ENCODE results near the gene TMCO2.

The TMCO2 gene

DNA sequence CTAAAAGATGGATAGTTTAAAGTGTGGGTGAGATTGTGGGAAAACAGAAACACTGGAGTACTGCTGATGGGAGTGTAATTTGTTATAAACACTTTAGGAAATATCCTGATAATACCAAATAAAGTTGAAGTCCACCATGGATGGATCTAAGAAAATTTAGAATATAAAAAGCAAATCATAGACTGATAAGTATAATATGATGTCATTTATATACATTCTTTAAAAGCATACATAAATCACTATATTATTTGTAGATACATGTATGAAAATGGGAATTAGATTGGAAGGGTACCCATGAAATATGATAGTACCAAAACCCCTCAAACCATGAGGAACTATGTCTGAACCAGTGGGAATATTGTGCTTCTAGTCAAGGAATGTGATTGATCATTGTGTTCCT is 18.2 kb downstream of the TMCO2 start:
- TF ChIP-seq, protein P1, sequence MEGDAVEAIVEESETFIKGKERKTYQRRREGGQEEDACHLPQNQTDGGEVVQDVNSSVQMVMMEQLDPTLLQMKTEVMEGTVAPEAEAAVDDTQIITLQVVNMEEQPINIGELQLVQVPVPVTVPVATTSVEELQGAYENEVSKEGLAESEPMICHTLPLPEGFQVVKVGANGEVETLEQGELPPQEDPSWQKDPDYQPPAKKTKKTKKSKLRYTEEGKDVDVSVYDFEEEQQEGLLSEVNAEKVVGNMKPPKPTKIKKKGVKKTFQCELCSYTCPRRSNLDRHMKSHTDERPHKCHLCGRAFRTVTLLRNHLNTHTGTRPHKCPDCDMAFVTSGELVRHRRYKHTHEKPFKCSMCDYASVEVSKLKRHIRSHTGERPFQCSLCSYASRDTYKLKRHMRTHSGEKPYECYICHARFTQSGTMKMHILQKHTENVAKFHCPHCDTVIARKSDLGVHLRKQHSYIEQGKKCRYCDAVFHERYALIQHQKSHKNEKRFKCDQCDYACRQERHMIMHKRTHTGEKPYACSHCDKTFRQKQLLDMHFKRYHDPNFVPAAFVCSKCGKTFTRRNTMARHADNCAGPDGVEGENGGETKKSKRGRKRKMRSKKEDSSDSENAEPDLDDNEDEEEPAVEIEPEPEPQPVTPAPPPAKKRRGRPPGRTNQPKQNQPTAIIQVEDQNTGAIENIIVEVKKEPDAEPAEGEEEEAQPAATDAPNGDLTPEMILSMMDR (IDR thresholded peaks at IDR 0.05; ENCODE audit: extremely low read depth, insufficient read depth, missing control alignments): no peak
- in situ Hi-C loops (cut with MboI; ENCODE audit: low pct_unique_long_range_greater_than_20kb, low sequenced_read_pairs, unreplicated experiment): no loop called here
- no peak for DNase-seq (ENCODE audit: low spot score)

DNA sequence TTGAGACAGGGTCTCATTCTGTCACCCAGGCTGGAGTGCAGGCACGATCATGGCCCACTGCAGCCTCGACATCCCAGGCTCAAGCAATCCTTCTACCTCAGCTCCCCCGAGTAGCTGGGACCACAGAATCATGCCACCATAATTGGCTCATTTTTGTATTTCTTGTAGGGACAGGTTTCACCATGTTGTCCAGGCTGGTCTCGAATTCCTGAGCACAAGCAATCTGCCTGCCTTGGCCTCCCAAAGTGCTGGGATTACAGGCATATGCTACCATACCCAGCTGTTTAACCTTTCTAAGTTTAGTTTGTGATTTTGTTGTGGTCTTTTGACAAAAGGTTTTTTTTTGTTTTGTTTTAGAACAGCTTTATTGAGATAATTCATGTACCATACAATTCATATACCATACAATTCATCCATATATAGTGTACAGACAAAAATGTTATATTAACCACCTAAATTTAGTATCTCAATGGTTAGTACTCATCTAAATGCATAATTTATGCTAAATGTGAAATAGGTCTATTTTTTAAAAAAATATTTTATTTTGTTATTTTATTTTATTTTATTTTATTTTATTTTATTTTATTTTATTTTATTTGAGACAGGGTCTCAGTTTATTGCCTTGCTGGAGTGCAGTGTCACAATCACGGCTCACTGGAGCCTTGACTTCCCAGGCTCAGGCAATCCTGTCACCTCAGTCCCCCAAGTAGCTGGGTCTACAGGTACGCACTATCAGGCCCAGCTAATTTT is 19.2 kb downstream of the TMCO2 start:
- TF ChIP-seq, protein P1 (IDR thresholded peaks at IDR 0.05; ENCODE audit: extremely low read depth, insufficient read depth, missing control alignments): no peak
- in situ Hi-C loops (cut with MboI; ENCODE audit: low pct_unique_long_range_greater_than_20kb, low sequenced_read_pairs, unreplicated experiment): no loop called here
- no peak for DNase-seq (ENCODE audit: low spot score)

DNA sequence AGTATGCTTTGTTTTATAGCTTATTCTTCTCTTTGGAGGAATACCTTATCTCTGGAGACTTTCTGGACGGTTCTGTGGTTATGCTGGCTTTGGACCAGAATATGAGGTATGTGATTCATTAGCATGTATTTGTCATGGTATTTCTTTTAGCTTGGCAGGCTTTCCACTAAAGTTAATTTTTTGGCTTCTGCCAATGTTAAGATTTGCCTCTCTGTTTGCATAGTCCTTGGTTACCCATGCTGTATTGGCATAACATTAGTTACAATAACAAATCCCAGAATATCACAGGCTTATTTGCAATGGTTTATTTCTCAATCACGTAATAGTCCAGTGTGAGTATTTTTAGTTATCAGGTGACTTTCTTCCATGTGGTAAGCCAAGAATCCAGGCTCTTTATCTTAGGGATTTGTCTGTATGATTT is 20.0 kb downstream of the TMCO2 start:
- no peak for DNase-seq (ENCODE audit: low spot score)
- in situ Hi-C loops (cut with MboI; ENCODE audit: low pct_unique_long_range_greater_than_20kb, low sequenced_read_pairs, unreplicated experiment): no loop called here
- TF ChIP-seq, protein P1 (IDR thresholded peaks at IDR 0.05; ENCODE audit: extremely low read depth, insufficient read depth, missing control alignments): no peak

DNA sequence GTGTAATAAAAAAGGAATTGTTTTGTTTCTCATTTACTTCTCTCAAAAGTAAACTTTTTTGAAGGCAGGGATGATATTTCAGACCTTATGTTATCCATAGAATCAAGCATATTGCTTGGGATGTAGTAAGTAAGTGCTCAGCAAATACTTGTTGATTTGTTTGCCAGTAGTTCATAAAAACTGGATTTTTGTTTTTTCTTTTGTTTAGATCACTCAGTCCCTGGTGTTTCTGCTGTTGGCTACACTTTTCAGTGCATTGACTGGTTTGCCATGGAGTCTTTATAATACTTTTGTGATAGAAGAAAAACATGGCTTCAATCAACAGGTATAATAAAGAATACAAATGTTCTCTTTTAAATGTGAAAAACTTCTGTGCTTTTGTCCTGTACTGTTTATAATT is 20.5 kb downstream of the TMCO2 start:
- DNase-seq (ENCODE audit: low spot score): no peak

DNA sequence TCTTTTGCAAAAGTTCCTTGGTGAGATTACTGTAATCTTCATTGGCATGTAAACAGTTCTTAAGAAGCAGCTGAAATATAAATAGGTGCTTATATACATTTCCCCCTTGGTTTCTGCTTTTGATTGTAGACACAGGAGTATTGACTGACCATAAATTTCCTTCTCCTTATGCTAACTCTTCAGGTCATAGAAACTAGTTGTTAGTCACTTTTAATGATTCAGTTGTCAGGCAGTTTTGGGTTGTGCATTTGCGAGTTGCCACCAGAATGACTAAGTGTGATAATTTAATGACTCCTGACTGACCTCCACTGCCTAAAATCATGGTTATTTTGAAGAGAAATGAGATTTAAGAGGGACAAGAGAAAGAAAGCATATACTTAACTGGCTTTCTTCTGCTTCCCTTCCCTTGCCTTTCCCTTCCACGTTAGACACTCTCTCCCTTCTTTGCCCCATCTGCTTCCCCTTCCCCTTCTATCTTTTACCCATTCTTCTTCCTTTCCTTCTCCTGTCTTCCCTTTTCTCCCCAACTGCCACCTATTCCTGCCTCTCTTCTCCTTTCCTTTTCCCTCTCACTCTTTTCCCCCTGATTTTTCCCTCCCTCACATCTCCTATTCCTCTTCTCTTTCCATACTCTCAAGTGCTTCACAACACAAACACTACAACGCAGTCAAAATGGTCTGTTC is 22.6 kb downstream of the TMCO2 start:
- TF ChIP-seq, protein P1 (IDR thresholded peaks at IDR 0.05; ENCODE audit: extremely low read depth, insufficient read depth, missing control alignments): no peak
- in situ Hi-C loops (cut with MboI; ENCODE audit: low pct_unique_long_range_greater_than_20kb, low sequenced_read_pairs, unreplicated experiment): no loop called here
- DNase-seq (ENCODE audit: low spot score): no peak

More for the DNA sequence above, 20.5 kb downstream of the TMCO2 start:
- in situ Hi-C loops (cut with MboI; ENCODE audit: low pct_unique_long_range_greater_than_20kb, low sequenced_read_pairs, unreplicated experiment): no loop called here
- TF ChIP-seq, protein P1 (IDR thresholded peaks at IDR 0.05; ENCODE audit: extremely low read depth, insufficient read depth, missing control alignments): no peak

DNA sequence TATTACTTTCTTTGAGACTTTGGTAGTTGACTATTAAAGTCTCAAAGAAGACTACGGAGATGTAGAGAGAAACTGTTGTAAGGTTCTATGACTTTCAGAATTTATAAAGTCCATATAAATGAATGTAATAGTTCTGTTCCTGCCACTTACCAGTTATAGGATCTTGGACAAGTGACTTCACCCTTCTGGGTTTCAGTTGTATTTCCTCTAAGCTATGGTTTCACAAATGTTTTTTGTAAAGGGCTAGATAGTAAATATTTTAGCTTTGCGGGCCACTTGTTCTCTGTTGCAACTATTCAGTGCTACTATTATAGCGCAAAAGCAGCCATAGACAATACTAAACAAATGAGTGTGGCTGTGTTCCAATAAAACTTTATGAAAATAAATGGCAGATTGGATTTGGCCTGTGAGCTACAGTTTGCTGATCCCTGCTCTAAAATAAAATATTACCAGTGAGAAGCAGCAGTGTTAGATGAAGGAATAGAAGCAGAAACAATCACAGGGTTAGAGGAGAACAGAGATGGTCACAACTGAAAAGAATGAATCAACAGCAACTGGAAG is 25.0 kb downstream of the TMCO2 start:
- no peak for DNase-seq (ENCODE audit: low spot score)
- TF ChIP-seq, protein P1 (IDR thresholded peaks at IDR 0.05; ENCODE audit: extremely low read depth, insufficient read depth, missing control alignments): no peak
- in situ Hi-C loops (cut with MboI; ENCODE audit: low pct_unique_long_range_greater_than_20kb, low sequenced_read_pairs, unreplicated experiment): no loop called here
